Stomach (tissue), 9 donors: Measurements from ENCODE around the gene RCBTB2. TPM values are rescaled to one million over a fixed set of nuclear protein-coding genes. Genes with fewer than 3 reads are reported as not detected.
A peak's percentile ranks its signal among the peaks of the same experiment; 100 is the strongest.

ENCODE experiments used
- DNase-seq, 2 donors: peaks; one replicate each; pipeline versions ENCODE4 v3.0.0 to v3.0.0-alpha.2; 2013 to 2019
- H3K27ac ChIP-seq, 5 donors: fragments of 200-600 bp in 4 of 5; sonication (generic) in 4 of 5; one replicate each; pipeline ENCODE4 v1.5.1; 2013 to 2019; ENCODE audit warnings: mild to moderate bottlenecking in 1 of 5, moderate library complexity in 1 of 5
- H3K27me3 ChIP-seq, 3 donors: fragments of 200-600 bp; sonication (generic); one replicate each; pipeline ENCODE4 v1.5.1; 2017 to 2019; ENCODE audit warnings: mixed run types in 1 of 3
- H3K36me3 ChIP-seq, 4 donors: fragments of 200-600 bp; sonication (generic); 1 replicate in 3 of 4; 2 replicates in 1 of 4; pipeline ENCODE4 v1.5.1; 2016 to 2019
- H3K4me1 ChIP-seq, 4 donors: fragments of 200-600 bp; sonication (generic); one replicate each; pipeline ENCODE4 v1.5.1; 2016 to 2019
- H3K4me3 ChIP-seq, 4 donors: fragments of 200-600 bp; sonication (generic) in 3 of 4; one replicate each; pipeline ENCODE4 v1.5.1; 2016 to 2019; ENCODE audit warnings: mild to moderate bottlenecking in 1 of 4
- H3K9me3 ChIP-seq, 4 donors: fragments of 200-600 bp; sonication (generic); one replicate each; pipeline ENCODE4 v1.5.1; 2016 to 2019
- EP300 ChIP-seq: sonication (generic); formaldehyde crosslinking; IDR thresholded peaks from one replicate; pipeline ENCODE4 v1.6.1; 2017; ENCODE audit warnings: antibody characterized with exemption
- POLR2A ChIP-seq, 4 donors: fragments of 450-650 bp; IDR thresholded peaks; one replicate each; pipeline ENCODE4 v1.6.1; 2016; ENCODE audit warnings: antibody characterized with exemption in 4 of 4, control low read depth in 2 of 4, mild to moderate bottlenecking in 1 of 4, moderate library complexity in 1 of 4
- POLR2AphosphoS5 ChIP-seq, 3 donors: sonication (generic); formaldehyde crosslinking; IDR thresholded peaks; one replicate each; pipeline ENCODE4 v1.6.1; 2016; ENCODE audit warnings: antibody characterized with exemption in 3 of 3
- WGBS, 5 donors: extraction: QIAGEN DNeasy Blood & Tissue Kit in 3 of 5; methylation state at CpG; one replicate each; pipeline versions ENCODE4 v1.1.5 to v1.1.7; 2013 to 2018; 5-methylcytosine and 5-hydroxymethylcytosine counted together
- intact Hi-C: fragments of 100-400 bp; cut with DNase I; formaldehyde crosslinking; loops from one replicate; pipeline ENCODE4 v1.15.1; 2023; ENCODE audit warnings: low total_unique reads
- polyA plus RNA-seq, 3 donors: library from polyadenylated mRNA; stranded (reverse); fragments of 200-250 nt; gene quantifications; one replicate each; pipeline ENCODE4 v1.2.3, GENCODE V29; 2013
- total RNA-seq, 5 donors: library from RNA; depleted of rRNA; stranded (reverse); fragments of >200 nt; gene quantifications; one replicate each; pipeline versions ENCODE4 v1.1.0 to v1.2.3, GENCODE V29; 2014 to 2016
- TF ChIP-seq, protein P1 (sequence below), 7 experiments: fragments of 450-650 bp in 4 of 7; fragments of 200-600 bp in 3 of 7; sonication (generic) in 3 of 7; IDR thresholded peaks; one replicate each; pipeline ENCODE4 v1.5.1; 2016 to 2019; ENCODE audit warnings: antibody characterized with exemption in 7 of 7, control low read depth in 2 of 7, mild to moderate bottlenecking in 1 of 7
- donor health status: healthy with polysubstance abuse.
- donor health status: Bipolar disorder and iron deficiency.
- donor health status: healthy.

The RCBTB2 gene
- total and polyA plus RNA-seq, 8 donors = 0.29 to 56.6 (median 7.6) TPM

DNA sequence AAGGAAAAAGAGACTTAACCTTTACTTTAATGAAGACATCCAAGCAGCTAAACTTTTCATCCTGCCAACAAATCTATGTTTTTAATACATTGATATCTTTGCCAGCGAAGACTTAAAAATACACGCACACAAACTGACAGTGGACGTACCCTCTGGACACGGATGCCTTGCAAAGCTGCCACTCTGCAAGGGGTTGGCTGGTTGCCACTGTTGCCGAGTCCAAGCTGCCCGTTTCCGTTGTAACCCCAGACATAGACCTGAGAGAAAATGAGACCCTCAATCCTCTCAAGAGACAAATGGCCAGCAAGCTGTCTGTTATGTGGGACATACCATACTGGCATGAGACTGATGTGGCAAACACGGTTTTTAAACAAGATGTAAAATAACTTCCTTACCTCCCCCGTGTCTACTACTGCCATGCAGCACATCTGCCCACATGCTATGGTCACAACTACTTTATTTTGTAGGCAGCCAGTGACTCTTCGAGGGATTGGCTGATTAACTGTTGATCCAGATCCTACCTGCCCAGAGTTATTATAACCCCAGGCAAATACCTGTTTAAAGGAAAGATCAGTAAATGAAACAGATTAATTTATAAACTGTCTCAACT lies 21.2 kb downstream of the RCBTB2 start:
- no peak overlapping the region for H3K4me3 ChIP-seq
- H3K27ac ChIP-seq = no peak overlapping the region
- no peak for DNase-seq
- 77 to 85% (median 79%) methylated on average over 10 of the region's 10 CpGs for WGBS, 5 donors
- intact Hi-C loops = no loop called here
- no peaks in the 10 kb centered on the region for H3K9me3 ChIP-seq
- TF ChIP-seq POLR2A (IDR thresholded peaks at IDR 0.05) = no peak
- TF ChIP-seq EP300 = no peak
- TF ChIP-seq, protein P1, sequence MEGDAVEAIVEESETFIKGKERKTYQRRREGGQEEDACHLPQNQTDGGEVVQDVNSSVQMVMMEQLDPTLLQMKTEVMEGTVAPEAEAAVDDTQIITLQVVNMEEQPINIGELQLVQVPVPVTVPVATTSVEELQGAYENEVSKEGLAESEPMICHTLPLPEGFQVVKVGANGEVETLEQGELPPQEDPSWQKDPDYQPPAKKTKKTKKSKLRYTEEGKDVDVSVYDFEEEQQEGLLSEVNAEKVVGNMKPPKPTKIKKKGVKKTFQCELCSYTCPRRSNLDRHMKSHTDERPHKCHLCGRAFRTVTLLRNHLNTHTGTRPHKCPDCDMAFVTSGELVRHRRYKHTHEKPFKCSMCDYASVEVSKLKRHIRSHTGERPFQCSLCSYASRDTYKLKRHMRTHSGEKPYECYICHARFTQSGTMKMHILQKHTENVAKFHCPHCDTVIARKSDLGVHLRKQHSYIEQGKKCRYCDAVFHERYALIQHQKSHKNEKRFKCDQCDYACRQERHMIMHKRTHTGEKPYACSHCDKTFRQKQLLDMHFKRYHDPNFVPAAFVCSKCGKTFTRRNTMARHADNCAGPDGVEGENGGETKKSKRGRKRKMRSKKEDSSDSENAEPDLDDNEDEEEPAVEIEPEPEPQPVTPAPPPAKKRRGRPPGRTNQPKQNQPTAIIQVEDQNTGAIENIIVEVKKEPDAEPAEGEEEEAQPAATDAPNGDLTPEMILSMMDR (IDR thresholded peaks at IDR 0.05) = no peak
- no peak for TF ChIP-seq POLR2AphosphoS5 (IDR thresholded peaks at IDR 0.05)
- peaks cover 0 to 6% (median 0%) of the 10 kb centered on the region in 4 donors for H3K4me1 ChIP-seq
- H3K36me3 ChIP-seq = peaks cover 0 to 35% (median 29%) of the 10 kb centered on the region in 4 donors
- no peaks in the 10 kb centered on the region for H3K27me3 ChIP-seq

DNA sequence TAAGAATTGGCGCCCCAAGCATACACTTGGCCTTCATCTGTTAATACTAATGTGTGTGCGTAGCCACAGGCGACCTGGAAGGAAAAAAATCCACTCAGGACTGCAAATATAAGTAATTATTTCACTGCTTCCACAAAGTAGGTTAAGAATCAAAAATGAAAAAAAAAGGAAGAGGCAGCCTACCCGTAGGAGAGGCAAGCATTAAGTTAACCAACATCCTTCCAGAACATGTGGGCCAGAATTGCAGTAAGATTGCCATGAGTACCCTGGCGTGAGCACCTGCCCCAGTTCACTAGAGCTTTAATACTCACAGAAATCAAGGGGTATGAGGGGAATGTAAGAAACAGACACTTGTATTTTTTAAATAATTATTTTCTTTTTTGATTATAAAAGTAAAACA lies 22.2 kb downstream of the RCBTB2 start:
- 83 to 93% (median 93%) methylated on average over 5 of the region's 5 CpGs for WGBS, 5 donors
- TF ChIP-seq EP300 = no peak
- no peak for DNase-seq
- H3K27ac ChIP-seq = no peak overlapping the region
- no peak overlapping the region for H3K4me3 ChIP-seq
- intact Hi-C loops = no loop called here
- H3K27me3 ChIP-seq = no peaks in the 10 kb centered on the region
- H3K4me1 ChIP-seq = peaks cover 0 to 14% (median 0%) of the 10 kb centered on the region in 4 donors
- H3K36me3 ChIP-seq = peaks cover 0 to 41% (median 30%) of the 10 kb centered on the region in 4 donors
- no peaks in the 10 kb centered on the region for H3K9me3 ChIP-seq

DNA sequence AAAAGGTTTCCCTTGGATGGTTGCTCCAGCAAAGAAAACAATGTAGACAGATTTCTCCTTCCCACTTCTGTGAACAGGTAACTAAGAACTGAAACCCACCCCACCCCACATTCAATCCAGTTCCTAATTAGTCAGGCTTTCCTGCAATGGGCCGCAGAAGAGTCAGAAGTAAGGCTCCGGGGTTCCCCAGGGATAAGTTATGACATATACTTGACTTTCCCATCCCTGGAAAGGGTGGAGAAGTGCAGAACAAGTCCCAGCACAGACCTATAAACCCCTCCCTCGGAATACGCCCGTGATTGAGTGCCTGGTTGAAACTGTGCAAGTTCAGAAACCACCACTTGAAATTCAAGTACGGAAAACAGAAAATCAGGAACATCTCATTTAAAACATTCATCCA lies 24.9 kb downstream of the RCBTB2 start:
- H3K36me3 ChIP-seq = peaks cover 0 to 35% (median 27%) of the 10 kb centered on the region in 4 donors
- H3K9me3 ChIP-seq = no peaks in the 10 kb centered on the region
- no peak for DNase-seq
- no peak overlapping the region for H3K27ac ChIP-seq
- WGBS, 5 donors = 82 to 95% (median 94%) methylated on average over 6 of the region's 6 CpGs
- no peak for TF ChIP-seq POLR2A (IDR thresholded peaks at IDR 0.05)
- TF ChIP-seq EP300 = no peak
- TF ChIP-seq POLR2AphosphoS5 (IDR thresholded peaks at IDR 0.05) = no peak
- TF ChIP-seq, protein P1 (IDR thresholded peaks at IDR 0.05) = no peak
- peaks cover 0 to 22% (median 5%) of the 10 kb centered on the region in 4 donors for H3K4me1 ChIP-seq
- no peak overlapping the region for H3K4me3 ChIP-seq
- H3K27me3 ChIP-seq = no peaks in the 10 kb centered on the region
- intact Hi-C loops = no loop called here

DNA sequence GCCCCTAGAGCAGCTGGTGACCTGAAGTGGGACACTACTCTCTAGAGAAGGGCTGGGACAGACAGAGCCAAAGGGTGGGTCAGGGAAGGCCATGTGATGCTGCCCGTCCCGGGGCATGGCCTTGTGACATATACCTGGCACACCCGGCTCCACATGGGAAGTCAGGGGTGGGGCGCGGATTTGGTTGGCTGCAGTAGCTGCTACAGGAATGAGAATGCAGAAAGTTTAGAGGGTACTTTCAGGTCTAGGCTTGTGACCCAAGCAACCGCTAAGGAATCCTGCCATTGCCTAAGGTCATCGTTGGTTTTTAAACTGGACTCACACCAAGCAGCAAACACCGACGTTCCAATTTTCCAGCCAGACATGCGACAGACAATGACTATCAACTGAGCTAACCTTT lies 25.9 kb downstream of the RCBTB2 start:
- intact Hi-C loops = no loop called here
- WGBS, 5 donors = 84 to 95% (median 91%) methylated on average over 10 of the region's 10 CpGs
- peak overlapping the region in 4 of 5 donors; percentile 50 to 82 (median 70) for H3K27ac ChIP-seq
- H3K36me3 ChIP-seq = peaks cover 0 to 35% (median 20%) of the 10 kb centered on the region in 4 donors
- DNase-seq = no peak
- TF ChIP-seq, protein P1 (IDR thresholded peaks at IDR 0.05) = no peak
- TF ChIP-seq POLR2AphosphoS5 (IDR thresholded peaks at IDR 0.05) (no peak), POLR2A (IDR thresholded peaks at IDR 0.05) (no peak), EP300 (no peak)
- no peak overlapping the region for H3K4me3 ChIP-seq
- no peaks in the 10 kb centered on the region for H3K27me3 ChIP-seq
- H3K4me1 ChIP-seq = peaks cover 0 to 22% (median 5%) of the 10 kb centered on the region in 4 donors
- H3K9me3 ChIP-seq = no peaks in the 10 kb centered on the region

DNA sequence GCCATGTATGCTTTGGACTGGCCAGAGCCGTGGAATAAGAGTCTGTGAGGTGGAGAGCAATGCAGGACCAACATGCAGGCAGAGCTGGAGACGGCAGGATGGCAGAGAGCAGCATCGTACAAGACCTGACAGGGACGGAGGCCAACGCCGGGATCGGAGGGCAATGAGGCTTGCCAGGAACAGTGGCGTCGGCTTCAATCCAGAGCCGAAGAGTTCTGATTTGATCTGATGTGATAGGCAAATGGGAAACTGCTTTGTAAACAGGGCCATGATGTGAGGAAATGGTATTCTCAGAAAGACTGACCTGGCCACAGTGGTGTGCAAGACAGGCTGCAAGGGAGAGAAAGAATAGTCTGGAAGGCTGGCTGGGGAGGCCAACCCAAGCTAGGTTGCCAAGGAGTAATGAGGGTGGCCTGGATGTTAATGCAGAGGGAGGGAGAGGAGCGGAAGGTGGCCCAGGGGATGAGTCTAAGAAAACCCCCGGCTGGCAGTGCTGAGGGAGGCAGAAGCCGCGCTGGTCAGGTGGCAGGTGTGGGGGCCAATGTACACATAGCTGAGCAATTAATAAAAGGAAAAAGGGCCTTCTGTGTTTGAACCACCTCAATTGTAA lies 26.7 kb downstream of the RCBTB2 start:
- intact Hi-C loops = no loop called here
- Histone ChIP-seq H3K4me1 (peaks cover 0 to 22% (median 5%) of the 10 kb centered on the region in 4 donors), H3K4me3 (no peak overlapping the region), H3K9me3 (no peaks in the 10 kb centered on the region), H3K27me3 (no peaks in the 10 kb centered on the region), H3K27ac (peak overlapping the region; percentile 11 to 82 (median 64)), H3K36me3 (peaks cover 0 to 37% (median 16%) of the 10 kb centered on the region in 4 donors)
- 77 to 84% (median 81%) methylated on average over 14 of the region's 14 CpGs for WGBS, 5 donors
- TF ChIP-seq POLR2A (IDR thresholded peaks at IDR 0.05) = no peak
- no peak for DNase-seq
